CD4-positive, alpha-beta T cell treated with Interleukin-12 subunit alpha and Interleukin-12 subunit beta, for 1 hour (primary cell): ENCODE data around the gene SEMA3C.

Experiments used
- DNase-seq: peaks from one replicate; pipeline ENCODE4 v3.0.0-alpha.2; 2020

SEMA3C gene

DNA sequence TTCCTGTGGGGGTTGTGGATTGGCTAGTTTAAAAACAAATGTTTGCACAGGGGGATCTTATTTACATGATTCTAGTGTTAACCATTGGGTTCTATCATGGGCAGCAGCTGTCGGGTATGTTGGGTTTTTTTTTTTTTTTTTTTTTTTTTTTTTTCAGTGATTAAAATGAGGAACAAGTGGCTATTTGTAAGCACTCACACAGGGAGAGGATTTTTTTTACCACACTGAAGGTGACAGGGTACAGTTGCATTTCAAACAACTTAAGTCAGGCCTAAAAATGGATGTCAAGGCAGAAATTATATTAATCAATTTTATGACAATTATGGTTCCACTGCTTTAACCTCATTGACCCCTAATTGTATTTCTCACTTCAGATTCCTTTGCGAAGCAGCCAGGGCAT is 187.6 kb downstream of the SEMA3C start:
- no peak for DNase-seq

DNA sequence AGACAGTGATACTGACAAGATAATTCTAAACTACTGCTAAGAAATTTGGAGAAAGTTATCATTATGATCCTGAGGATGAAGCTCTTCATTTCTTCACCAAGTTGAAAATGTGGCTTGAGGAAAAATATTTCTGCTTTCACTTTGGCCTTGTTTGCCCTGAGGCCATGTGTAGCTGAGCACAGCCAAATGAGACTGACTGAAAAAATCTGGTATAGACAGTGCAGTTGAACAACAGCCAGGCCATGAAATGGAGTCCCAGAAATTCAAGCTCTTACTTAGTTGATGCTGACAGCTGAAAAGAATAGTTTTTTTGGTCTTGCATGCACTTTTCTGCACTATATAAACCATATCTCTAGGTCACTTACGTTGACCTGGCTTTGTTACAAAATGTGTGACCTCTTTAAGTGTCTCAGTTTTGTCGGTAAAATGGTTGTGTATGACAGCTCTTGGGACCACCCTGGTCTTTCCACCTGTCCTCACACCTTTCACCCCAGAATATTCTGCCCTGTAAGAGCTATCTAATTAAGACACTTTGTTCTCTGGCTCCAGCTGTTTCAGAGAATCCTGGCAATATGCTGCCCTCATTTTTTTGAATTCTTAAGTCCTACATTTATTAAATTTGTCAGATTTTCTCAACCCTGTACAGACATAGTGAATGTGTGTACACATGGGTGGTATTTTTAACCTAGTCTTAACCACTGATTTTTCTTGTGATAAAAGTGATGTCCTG is 189.1 kb downstream of the SEMA3C start:
- no peak for DNase-seq

DNA sequence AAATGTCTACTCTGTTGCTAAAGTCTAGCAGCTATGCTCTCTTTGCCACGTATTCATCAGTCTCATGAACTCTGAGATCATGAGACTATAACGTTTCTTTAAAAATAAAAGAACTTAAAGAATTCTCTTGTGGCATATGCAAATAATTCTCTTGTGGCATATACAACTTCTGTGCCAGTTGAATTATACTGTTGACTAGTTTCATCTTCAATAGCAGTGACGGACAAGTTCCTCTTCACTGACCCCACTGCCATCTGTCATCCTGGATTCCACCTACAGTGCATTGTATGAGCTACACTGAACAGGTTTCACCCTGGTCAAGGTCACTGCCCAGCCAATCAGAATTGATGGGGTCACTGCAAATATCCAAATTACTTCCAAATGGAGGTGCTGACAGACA is 192.2 kb downstream of the SEMA3C start:
- DNase-seq, result no peak

DNA sequence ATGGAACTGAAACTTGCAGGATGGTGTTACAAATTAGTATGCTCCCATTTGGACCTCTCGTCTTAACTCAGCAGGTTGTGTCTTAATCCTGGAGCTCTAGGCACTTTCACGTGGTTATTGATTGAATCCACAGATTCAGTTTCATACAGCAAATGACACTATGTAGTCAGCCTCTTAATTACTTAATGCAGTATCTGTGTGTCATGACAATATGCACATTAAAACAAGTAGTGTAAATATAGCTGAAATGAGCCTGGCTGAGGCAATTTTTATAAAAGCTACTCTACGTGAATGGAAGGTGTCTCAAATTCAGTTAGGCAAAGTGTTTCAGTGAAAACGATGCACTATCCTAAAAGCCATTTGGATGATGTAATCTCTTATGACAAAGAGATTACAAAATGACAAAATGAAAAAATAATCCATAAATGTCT is 193.7 kb downstream of the SEMA3C start:
- DNase-seq, result no peak

DNA sequence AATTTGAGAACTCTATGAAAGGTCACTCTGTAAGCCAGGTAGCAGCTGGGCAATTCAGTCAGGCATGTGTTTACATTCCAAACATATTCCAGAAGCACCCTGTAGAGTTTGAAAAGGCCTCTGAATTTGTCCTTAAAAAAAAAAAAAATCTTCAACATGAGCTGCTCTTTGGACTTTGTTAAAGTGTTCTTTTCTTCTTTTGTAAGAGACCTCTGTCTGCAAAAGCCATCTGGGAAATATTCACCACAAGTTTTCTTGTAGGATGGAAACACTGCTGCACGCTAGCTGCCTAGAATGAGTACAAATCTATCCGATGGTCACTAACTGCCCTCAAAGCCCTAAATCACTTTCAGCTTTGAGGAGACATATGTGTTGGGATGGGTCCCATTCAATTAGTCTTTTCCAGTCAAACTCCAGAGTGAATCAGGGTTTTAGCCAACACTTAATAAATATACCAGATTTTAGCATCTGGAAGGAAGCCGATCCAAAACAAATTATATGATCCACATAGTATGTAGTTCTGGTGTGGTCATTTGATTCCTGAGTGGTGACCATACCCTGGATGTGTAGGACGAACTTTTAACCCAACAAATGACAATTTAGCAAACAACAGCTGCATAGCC is 194.5 kb downstream of the SEMA3C start:
- no peak for DNase-seq

DNA sequence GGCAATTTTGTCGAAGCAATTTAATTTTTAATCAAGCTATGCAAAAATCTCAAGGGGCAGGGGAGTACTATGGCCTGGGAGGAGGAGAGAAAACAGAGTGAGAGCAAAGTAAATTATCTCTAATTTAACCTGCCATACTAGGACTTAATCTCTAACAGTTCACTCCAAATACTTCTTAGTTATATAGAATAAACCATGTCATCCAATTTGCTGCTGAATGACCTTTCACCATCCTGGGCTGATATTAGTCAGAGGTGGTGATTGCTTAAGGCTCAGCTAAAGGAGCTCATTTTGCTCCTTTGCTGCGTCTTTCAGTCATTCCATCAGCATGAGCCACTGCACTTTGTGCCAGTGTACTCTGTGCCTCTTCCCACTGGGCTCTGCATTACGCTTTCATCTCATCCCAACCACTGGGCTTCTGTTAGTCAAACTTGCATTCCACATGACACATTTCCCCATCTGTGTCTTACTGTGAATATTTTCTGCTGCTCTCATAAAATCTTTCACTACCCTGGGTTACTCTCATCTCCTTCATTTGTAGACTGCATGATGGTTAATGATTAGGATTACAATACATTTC is 196.1 kb downstream of the SEMA3C start:
- DNase-seq, result no peak

DNA sequence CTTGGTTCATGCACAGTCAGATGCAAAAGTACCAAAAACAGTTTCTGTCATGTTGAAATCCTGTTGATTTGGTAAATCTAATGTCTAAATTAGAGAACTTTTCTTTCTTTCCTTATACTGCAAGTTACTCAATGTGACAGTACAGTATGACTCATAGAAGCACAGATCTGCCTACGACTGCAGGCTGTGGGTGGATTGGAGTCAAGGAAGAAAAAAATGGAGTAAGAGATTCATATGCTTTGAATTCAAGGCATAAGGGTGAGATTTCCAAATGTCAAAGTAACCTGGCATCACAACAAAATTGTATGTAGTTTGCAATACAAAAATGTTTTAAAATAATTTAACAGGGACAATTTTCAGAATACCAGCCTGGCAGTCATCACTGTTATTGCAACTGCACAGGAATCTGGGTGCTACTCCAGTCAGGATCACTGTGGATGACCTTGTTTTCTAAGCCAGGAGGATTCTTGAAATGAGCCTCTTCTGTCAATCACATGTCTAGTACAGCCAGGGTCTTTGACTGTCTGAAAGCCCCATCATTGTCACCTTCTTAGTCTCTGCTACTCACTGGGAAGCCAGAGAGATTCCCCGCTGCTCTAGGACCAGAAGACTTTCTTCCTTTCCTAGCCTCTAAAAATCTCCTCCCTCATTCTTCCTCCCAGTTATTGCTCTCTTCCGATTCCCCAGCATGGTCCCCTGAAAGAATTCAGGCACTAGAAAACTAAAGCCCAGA is 196.8 kb downstream of the SEMA3C start:
- DNase-seq, result no peak

DNA sequence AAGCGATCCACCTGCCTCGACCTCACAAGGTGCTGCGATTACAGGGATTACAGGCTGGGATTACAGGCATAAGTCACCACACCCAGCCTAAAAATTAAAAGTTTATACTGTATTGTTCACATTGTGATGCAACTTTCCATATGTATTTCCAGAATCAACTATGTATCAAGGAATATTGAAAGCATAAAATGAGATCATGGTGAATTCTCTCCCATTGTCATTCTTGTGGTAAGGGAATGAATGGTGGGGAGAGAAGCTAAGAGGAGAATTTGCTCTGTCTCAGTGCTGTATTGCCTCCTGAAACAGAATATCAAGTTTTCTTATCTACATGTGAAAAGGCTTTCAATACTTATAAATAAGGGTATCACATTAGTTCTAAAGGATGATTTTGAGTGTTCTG is 198.7 kb downstream of the SEMA3C start:
- no peak for DNase-seq

DNA sequence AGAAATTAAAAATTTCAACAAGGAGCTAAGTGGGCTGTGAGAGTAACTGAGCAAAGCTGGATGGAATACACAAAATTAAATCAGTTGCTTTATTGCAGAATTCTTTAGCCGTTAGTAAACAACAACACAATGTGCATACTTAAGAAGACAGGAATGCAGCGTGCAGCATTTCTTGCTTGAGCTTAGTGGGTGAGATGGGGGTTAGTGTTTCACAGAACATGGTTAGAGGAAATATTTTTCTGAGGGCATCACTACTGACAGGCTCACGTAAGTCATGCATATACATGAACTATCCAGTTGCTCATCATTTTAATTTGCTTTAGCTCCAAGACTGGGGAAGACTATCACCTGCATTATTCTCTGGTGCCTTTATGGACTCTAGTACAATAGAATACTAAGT is 199.6 kb downstream of the SEMA3C start:
- no peak for DNase-seq

DNA sequence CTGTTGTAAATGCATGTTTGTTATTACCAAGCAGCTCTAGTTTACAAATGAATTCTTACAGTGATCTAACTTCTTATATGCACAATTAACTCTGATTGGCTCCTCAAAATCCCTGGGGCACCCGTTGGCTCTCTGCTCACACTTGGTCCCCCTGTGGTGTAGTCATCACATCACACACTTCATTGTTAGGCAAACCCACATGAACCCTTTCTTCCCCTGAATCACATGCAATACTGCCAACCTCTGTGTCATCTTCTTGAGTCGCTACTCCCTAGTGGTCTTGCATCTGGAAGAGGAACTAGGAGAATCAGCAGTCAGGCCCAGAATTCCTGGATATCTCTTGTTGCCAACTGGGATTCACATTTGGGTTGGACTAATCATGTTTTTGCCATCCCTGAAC is 207.3 kb downstream of the SEMA3C start:
- no peak for DNase-seq

DNA sequence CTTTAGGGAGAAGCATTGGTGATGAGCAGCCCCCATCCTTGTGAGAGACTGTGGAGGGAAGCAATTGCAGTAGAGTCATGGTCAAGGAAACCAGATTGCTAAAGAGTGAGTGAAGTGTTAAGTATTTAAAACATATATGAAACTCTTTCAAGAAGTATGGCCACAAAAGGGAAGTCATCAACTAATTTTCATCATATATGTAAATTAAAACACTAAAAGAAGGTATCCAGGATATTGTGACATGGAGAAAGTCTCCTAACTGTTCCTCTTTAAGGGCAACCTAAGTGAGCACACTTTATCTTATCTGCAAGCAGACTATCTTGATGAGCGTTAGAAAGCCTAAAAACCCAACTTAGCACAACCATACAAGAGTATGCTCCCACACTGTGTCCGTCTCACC is 210.7 kb downstream of the SEMA3C start:
- DNase-seq, result no peak

DNA sequence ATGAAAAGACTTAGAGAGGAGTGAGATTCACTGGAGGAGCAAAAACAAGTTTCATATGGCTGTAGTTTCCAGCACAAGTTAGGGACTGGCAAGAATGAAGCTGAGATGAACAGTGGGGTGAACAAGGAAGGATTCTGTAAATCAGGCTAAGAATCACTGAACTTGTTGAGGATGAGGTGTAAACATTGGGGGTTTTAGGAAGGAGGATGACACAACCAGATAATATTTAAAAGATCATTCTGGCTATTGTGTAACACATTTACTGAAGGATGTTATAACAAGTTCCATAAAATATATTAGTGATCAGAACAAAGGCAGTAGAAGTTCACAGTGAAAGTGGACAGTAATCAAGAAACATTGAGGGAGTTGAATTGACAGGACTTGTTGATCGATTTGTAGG is 211.5 kb downstream of the SEMA3C start:
- no peak for DNase-seq

DNA sequence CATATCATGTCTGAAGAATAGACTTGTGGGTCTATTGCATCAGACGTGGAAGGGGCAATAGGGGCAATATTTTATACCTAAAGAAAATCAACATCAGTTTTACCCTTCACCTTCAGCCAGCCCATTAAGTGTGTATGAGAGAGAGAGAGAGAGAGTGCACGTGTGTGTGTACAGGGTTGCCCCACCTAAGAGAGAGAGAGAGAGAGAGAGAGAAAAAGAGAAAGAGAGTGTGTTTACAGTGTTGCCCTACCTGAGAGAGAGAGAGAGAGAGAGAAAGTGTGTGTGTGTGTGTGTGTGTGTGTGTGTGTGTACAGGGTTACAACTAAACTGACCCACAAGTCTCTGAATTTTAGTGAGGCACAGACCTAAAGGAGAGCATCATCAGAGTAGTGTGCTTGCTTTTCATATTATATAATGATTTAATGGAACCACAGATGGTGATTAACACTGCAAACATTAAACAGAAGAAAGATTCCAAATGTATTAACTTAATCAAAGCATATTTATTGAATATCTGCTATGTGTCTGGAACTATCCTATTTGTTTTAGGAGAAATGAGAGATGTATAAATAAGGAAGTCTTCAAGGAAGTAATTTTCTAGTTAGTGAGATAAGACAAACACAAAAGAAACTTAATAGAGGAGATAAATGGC is 213.6 kb downstream of the SEMA3C start:
- no peak for DNase-seq

DNA sequence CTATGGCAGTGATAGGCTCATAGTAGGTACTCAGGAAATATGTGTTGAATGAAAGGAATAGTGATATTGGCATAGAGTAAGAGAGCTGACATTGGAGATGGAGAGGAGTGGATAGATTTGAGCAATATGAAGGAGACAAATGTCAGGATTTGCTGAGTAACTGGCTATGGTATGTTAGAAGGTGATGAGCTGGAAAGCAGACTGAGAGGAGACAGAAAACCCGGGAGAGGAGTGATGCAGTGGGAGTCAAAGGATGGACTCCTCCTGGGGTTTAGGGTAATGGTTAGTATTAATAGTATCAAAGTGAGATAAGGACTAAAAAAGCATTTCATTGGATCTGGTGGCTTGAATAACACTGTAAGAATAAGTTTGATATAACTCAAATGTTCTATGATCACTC is 215.6 kb downstream of the SEMA3C start:
- no peak for DNase-seq

DNA sequence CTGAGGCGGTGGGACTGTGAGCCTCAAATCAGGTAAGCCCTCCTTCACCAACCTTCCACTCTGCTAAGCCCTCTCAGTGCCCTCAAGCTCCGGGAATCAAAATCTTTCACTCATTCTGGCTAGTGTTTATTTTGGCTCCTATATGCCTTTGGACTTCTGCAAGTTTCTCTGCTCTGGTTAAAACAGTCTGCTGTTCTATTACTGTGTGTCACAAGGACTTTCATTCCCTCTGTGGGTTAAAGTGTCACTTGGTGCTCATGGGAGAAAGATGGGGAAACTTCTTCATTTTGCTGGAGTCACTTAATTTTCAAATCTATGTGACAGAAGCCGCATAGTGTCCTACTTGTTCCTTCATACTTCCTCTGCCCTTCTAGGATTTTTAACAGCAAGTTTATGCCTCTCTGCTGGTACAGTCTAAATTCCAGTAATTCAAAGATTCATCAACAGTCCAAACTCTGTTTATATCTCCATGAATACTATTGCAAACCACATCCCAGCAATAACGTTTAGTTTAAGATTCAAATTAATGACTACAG is 219.1 kb downstream of the SEMA3C start:
- DNase-seq, result no peak

DNA sequence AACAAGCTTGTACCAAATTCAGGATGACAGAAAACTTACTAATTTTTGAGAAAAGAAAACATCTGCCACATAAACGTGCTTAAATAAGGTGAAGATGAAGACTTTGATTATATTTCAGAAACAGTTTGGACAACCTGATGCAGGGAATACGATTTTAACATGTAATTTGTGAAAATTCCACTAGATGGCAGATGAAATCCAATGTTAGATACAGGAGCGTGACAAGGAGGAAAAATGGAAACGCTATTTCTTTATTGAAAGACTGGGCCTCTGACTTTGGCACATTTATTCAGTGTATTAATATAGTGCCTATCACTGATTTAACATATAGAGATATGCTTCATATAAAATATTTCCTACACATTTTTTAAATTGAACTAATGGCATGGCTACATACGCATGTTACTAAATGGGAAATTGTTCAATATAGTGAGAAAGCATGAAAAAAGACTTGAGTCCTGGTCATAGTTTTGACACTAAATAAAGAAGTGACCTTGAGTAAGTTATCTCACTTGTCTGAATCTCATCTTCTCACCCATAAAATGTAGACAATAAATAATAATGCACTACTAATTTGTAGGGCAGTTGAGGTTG is 219.7 kb downstream of the SEMA3C start:
- peak; percentile 5 for DNase-seq
